GM08714 (cell line): ENCODE data around the gene SMIM22.

Experiments used
- H3K4me3 ChIP-seq: fragments of 200-500 bp; sonication (Bioruptor generic); 2 replicates; pipeline ENCODE4 v1.5.1; 2014; ENCODE audit warnings: mild to moderate bottlenecking, low read length, inconsistent platforms
- ZNF274 ChIP-seq: IDR thresholded peaks from 2 replicates; pipeline ENCODE4 v1.6.1; 2012; ENCODE audit warnings: mild to moderate bottlenecking, low read depth, low read length

SMIM22 gene

DNA sequence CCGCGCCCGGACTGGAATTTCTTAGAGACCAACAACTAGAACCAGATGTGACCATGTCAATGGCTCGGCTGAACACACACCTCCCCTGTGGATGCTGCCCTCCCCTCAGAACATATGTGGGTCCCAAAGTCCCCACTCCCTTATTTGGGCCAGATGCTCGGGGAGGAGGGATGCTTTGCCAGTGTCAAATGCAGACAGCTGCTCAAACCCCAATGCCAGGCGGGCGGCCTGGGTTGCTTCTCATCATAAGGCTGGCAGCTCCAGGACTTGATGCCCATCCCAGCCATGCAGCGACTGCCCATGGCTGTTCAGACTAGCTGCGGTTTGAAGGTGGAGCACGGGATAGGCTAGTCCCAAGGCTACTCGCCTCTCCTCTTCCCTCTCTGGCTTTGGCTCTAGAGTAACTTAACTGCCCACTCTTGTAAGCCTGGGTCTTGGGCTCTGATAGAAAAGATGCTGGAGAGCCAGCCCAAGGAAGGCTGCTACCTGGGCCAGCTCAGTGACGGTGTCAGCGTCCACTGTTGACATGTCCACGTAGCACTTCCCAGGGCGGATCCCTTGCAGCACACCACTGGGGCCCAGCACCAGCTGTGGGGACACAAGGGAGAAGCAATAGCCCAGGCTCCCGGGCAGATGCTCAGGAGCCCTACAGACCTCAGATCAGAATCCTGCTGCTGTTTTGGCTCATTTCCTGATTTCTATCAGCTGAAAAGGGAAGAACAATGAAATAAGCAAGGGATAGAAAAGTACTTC lies 18.3 kb downstream of the SMIM22 start:
- H3K4me3 ChIP-seq = no peak overlapping the region

DNA sequence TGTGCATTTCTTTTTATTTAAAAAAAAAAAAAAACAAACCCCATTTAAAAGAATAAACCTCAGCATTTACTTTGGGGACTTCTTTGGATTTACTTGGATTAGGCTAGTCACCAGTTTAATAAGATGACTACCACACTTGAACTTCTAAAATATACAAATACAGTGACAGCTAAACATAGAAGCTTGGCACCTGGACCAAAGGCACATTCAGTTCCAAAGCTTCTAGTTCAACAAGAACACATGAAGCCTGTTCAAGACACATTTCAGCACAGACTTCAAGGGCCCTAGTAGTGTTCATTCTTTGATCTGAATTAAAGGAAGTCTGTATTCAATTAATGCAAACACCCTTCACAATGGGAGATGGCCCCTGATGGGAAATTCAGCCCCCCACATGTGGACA lies 18.9 kb downstream of the SMIM22 start:
- no peak overlapping the region for H3K4me3 ChIP-seq
- TF ChIP-seq ZNF274 = no peak

More for the DNA sequence above, 18.3 kb downstream of the SMIM22 start:
- no peak for TF ChIP-seq ZNF274

DNA sequence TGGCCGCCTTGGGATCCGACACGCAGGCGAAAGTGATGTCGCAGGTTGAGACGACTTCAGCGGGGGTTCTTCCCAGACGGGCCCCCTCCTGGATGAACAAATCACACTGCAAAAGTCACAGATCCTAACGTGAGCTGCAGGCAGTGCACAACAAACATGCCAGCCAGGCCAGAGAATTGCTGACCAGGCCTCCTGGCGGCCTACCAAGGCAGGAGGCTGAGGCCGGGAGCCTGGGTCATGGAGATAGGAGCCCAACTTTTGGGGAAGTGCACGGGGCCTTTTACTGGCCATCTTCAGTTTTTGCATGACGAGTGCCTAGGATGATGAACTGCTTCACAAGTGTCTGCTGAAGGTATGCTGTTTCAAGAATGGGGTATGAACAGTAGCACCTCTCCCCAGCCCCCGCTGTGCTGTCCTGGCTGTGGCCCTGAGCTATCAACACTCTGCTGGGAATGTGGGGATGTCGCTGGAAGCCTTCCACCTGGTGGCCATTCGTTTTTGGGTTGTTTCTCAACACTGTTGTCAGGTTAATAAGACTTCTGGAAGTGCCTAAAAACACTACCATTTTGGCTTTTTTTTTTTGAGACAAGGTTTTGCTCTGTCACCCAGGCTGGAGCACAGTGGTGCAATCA lies 19.5 kb downstream of the SMIM22 start:
- no peak overlapping the region for H3K4me3 ChIP-seq
- TF ChIP-seq ZNF274 = no peak

DNA sequence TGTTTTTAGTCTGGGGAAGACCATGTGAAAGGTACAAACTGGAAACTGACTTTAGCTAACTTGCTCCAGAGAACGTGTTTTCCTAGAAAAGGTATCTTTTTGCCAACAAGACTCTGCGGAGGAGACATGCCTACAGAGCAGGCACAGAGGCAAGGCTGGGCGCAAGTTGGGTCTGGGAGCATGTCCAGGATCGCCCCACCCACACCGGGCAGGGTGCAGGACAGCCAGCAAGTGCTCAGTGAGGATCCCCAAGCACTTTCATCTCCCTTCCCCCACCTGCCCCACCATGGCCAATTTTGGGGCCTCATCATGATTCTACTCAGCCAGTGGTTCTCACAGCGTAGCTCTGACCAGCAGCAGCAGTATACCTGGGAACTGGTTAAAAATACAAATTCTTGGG lies 25.5 kb downstream of the SMIM22 start:
- no peak for TF ChIP-seq ZNF274

DNA sequence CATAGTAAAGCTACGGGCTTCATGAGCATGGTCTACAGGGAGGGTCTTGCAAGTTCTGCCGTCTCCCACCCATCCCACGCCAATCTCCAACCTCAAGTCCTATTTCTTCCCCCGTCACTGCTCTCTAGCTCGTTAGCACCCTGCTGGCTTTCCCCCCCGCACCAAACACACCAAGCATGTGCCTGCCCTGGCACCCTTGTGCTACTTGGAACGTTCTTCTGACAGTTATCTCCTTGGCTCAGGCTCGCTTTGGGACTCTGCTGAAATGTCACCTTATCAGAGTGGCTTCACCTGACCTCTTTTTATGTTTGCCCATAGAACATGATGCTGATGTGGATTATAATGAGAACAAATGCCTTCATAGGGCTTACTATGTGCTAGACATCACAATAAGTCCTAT lies 30.0 kb downstream of the SMIM22 start:
- no peak overlapping the region for H3K4me3 ChIP-seq
- no peak for TF ChIP-seq ZNF274

More for the DNA sequence above, 25.5 kb downstream of the SMIM22 start:
- no peak overlapping the region for H3K4me3 ChIP-seq

DNA sequence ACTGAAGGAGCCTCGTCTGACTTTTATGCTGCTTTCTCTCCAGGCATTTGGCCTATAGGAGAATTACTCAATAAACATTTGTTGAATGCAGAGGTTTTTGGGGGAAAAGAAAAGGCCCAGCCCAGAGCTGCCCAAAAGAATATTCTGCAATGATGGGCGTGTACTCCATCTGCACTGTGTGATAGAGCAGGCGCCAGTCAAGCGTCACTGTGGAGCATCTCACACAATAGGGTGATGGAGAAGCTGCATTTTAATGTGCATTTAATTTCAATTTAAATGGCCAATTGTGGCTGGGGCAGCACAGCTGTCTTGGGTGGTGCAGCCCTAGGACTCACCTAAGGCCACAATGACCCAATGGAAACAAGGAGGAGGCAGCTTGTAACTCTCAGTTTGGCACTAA lies 31.4 kb downstream of the SMIM22 start:
- no peak for TF ChIP-seq ZNF274
- no peak overlapping the region for H3K4me3 ChIP-seq

DNA sequence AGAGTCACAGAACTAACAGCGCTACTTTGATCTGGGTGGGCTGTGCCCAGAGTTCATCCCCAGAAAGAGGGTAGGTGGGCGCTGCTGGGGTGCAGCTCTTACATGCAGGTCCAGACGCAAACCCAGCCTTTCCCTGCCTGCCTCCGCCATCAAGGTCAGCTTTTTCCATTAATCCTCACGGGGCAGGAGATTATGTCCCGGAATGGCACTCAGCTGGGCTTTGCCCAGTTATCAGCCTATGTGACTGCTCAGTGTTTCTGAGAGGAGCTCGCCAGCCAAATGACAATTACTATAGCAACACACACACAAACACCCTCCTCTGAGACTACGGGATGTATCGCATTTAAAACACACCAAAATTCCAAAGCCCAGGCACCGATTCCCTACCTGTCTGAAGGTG lies 31.8 kb downstream of the SMIM22 start:
- no peak for TF ChIP-seq ZNF274
- H3K4me3 ChIP-seq = no peak overlapping the region

DNA sequence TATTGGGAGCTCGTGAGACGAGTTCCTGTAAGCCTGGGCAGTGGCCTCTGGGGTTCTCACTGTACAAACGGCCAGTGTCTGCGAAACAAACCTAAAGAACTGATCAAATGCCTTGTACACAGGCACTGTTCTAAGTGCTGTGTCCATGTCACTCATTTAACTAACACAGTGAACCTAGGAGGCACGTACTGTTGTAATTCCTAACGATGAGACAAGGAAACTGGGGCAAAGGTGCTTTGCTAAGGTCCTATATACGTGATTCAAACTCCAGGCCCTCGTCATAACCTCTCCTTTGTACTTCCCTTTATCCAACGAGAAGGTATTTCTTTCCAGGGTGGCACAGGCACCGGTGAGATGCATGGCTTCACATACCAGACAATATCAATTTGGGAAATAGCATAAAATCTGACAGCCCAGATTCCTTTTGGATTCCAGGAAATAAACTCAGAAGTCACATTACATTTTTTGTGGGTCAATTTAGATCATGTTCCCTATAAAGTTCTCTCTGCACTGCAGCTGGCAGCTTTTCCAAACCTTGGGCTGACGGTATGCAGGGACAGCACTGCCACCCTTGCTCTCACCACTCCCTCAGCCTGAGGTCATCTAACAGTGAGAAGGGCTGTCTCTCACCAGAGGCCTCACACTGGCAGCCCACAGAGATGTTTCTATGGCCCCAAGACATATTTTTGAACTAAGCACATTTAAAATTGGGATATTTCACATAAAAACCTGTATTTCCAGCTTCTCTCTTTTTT lies 33.6 kb downstream of the SMIM22 start:
- TF ChIP-seq ZNF274 = no peak
- H3K4me3 ChIP-seq = no peak overlapping the region

DNA sequence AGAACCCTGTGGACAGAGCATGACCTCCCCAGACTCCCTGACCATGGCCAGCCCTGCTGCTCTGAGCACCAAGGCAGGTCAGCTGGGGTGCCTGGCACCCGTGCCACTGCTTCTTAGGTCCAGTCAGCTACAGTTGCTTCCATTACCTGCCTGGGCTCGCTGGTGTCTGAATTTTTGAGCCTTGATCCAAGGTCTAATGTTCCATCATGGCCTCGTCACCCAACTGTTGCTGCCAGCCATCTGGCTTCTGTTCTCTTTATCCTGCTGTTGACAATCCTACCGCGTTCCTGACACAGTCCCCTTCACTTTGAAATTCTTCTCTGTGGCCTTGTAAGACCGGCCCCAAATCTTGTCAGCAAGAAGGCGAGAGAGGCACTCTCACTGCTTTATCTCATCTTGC lies 35.2 kb downstream of the SMIM22 start:
- H3K4me3 ChIP-seq = no peak overlapping the region
- TF ChIP-seq ZNF274 = no peak

DNA sequence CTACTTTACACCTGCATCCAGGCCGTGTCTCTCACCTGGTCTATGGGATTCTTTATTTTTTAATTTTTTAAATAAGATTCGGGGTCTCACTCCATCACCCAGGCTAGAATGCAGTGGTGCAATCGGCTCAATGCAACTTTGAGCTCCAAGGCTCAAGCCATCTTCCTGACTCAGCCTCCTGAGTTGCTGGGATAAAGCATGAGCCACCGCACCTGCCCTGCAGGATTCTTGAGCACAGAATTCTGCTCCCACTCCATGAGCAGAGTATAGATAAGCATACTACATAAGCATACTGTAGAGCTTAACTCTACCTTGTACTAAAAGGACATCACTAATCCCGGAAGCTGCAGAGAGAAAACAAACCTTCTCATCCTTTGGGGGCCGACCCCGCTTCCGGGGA lies 36.4 kb downstream of the SMIM22 start:
- no peak overlapping the region for H3K4me3 ChIP-seq

DNA sequence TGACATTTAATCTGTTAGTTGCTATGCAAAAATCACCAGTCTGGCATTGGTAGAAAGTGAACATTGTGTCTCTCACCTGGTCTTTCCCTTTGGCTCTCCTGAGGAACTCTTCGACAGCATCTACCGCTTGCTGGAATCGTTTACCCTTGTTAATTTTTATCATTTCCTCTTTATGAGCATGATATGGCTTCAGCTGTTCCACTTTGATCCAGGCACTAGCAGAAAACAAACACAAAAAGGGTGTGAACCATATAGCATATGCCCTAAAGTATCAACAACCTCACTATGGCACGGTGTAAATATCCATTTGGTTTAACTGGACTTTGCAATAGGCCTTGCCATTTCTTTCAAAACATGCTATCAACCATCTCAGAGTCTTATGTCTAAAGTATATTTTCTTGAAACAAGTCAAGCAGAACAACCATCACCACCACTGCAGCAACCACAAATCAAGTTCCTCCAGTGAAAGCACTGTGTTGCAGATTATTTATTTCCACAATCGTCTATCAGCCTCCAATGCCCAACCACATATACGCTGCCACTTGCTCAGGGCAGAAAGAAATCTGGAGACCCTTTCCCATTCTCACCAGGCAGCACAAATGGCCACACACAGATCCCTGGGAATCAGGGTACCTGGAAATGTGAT lies 37.7 kb downstream of the SMIM22 start:
- no peak overlapping the region for H3K4me3 ChIP-seq
- TF ChIP-seq ZNF274 = no peak

More for the DNA sequence above, 36.4 kb downstream of the SMIM22 start:
- no peak for TF ChIP-seq ZNF274

DNA sequence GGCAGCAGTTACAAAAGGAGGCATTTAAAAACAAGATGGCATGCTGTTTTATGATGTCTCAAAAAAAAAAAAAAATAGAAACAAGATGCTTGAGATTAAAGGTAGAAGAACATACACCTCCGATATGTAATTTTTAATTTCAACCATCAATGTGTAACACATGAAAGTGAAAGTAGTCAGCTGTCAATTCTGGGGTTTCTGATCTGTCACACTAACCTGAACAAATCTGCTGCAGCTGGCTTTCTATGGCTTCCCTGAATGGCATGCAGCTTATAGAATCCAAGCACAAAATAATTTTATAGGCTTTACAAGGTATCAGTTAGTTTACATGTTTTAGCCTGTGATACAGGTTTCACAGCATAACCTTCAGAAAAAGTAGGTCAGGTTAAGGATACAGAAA lies 38.4 kb downstream of the SMIM22 start:
- no peak overlapping the region for H3K4me3 ChIP-seq
- TF ChIP-seq ZNF274 = no peak

DNA sequence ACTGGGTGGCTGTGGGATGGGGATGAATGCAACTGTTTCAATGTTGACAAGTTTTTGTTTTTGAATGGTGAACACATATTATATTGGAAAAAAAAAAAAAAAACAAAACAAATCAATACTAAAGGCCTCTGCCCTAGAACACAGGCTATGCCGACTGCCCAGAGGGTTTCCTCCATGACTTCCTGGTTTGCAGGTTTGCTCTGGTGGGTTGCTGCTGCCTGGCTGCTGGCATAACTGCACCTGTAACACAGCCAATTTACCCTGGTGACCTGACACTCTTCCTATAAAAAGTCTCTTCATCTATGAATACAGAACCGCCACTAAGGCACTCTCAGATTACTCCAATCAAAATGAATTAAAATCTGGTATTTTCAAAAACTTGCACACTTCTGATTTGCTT lies 41.6 kb downstream of the SMIM22 start:
- H3K4me3 ChIP-seq = no peak overlapping the region
- TF ChIP-seq ZNF274 = no peak

DNA sequence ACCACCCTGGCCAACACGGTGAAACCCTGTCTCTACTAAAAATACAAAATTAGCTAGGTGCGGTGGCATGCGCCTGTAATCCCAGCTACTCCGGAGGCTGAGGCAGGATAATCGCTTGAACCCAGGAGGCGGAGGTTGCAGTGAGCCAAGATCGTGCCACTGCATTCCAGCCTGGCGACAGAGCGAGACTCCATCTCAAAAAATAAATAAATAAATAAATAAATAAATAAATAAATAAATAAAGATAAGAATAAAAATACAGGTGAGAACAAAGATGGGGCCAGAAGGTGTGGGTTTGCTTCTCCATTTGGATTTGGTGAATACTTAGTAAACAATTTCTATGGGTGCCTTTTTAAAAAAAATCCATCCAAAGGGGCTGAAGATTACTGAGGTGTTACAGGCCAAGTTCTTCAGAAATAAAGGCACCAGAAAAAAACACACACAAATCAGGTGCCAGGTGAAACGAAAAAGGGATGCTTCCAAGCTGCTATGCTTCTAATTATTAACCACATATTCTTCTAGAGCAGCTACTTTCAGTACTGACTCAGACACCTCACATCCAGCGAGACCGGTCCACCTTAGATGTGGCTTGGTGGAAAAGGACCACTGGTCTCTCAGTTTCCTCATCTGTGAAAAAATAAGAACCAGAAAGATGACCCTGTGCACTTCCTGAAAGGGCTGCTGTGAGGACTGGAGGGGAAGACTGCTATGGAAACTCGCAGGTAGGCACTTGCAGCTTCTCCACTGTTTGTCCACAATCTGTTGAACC lies 42.7 kb downstream of the SMIM22 start:
- no peak for TF ChIP-seq ZNF274
- H3K4me3 ChIP-seq = no peak overlapping the region
